ENCODE results near the gene EXOSC10.
"Not testable (repeated sequence)": the region's sequence is repeated elsewhere in the genome, so short reads cannot be mapped to it uniquely, and the experiment has no call there.

Gene EXOSC10

DNA sequence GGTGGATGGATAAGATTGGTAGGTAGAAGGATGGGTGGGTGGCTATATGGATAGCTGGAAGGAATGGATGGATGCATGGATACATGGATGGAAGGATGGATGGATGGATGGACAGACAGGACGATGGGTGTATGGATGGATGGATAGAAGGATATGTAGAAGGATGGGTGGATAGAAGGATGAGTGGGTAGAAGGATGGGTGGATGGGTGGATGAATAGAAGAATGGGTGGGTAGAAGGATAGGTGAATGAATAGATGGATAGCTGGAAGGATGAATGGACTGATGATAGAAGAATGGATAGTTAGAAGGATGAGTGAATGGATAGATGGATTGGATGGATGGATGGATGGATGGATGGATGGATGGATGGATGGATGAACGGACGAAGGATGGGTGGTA, 57.6 kb downstream of the EXOSC10 start:
- Histone ChIP-seq H3K36me3 (ENCODE audit: control insufficient read depth, insufficient read depth, low read length, severe bottlenecking) (no peaks in the 10 kb centered on the region), H3K4me3 (ENCODE audit: low read length) (no peak overlapping the region), H3K4me1 (ENCODE audit: control insufficient read depth, insufficient read depth, low read length) (no peaks in the 10 kb centered on the region), H3K27me3 (replicated peaks; ENCODE audit: control insufficient read depth, insufficient read depth, low read length) (peaks cover 25% of the 10 kb centered on the region), H3K9ac (ENCODE audit: low read length) (no peak overlapping the region), H3K9me3 (ENCODE audit: control insufficient read depth, low read length) (no peaks in the 10 kb centered on the region)
- DNase-seq (ENCODE audit: low read depth), result no peak

DNA sequence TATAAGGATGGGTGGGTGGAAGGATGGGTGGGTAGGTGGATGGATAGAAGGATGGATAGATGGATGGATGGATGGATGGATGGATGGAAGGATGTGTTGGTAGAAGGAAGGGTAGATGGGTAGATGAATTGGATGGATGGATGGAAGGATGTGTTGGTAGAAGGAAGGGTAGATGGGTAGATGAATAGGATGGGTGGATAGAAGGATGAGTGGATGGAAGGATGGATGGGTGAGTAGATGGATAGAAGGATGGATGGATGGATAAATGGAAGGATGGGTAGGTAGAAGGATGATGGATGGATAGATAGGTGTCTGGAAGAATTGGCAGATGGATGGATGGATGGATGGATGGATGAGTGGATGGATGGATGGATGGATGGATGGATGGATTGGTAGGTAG, 58.6 kb downstream of the EXOSC10 start:
- no peaks in the 10 kb centered on the region for H3K4me1 ChIP-seq (ENCODE audit: control insufficient read depth, insufficient read depth, low read length)
- H3K9ac ChIP-seq (ENCODE audit: low read length), result no peak overlapping the region
- no peak for DNase-seq (ENCODE audit: low read depth)
- no peaks in the 10 kb centered on the region for H3K9me3 ChIP-seq (ENCODE audit: control insufficient read depth, low read length)
- H3K36me3 ChIP-seq (ENCODE audit: control insufficient read depth, insufficient read depth, low read length, severe bottlenecking), result no peaks in the 10 kb centered on the region
- H3K27me3 ChIP-seq (replicated peaks; ENCODE audit: control insufficient read depth, insufficient read depth, low read length), result peaks cover 25% of the 10 kb centered on the region
- H3K4me3 ChIP-seq (ENCODE audit: low read length), result no peak overlapping the region

DNA sequence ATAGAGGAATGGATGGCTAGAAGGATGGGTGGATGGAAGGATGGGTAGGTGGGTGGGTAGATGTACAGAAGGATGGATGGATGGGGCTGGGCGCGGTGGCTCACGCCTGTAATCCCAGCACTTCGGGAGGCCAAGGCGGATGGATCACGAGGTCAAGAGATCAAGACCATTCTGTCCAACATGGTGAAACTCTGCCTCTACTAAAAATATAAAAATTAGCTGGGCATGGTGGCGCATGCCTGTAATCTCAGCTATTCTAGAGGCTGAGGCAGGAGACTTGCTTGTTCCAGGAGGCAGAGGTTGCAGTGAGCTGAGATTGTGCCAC, 59.6 kb downstream of the EXOSC10 start:
- not testable (repeated sequence) for H3K9ac ChIP-seq (ENCODE audit: low read length); H3K36me3 ChIP-seq (ENCODE audit: control insufficient read depth, insufficient read depth, low read length, severe bottlenecking); H3K4me3 ChIP-seq (ENCODE audit: low read length); H3K9me3 ChIP-seq (ENCODE audit: control insufficient read depth, low read length); H3K4me1 ChIP-seq (ENCODE audit: control insufficient read depth, insufficient read depth, low read length); DNase-seq (ENCODE audit: low read depth)
- peaks cover 25% of the 10 kb centered on the region for H3K27me3 ChIP-seq (replicated peaks; ENCODE audit: control insufficient read depth, insufficient read depth, low read length)

DNA sequence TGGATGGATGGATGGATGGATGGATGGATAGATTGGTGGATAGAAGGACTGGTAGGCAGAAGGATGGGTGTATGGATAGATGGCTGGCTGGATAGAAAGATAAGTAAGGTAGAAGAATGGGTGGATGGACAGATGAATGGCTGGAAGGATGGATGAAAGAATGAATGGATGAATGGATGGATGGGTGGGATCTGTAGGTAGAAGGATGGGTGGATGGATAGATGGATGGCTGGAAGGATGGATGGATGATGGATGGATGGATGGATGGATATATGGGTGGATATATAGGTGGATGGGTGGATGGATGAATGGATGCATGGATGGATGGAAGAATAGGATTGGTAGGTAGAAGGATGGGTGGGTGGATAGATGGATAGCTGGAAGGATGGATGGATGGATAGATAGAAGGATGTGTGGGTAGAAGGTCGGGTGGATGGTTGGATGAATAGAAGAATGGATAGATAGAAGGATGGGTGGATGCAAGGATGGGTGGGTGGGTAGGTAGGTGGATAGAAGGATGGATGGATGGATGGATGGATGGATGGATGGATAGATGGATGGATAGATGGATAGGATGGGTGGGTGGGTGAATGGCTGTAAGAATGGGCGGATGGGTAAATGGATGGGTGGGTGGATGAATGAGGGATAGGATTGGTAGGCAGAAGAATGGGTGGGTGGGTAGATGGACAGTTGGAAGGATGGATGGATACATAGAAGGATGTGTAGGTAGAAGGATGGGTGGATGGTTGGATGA, 60.1 kb downstream of the EXOSC10 start:
- Histone ChIP-seq H3K9ac (ENCODE audit: low read length) (no peak overlapping the region), H3K9me3 (ENCODE audit: control insufficient read depth, low read length) (no peaks in the 10 kb centered on the region), H3K4me1 (ENCODE audit: control insufficient read depth, insufficient read depth, low read length) (no peaks in the 10 kb centered on the region), H3K27me3 (replicated peaks; ENCODE audit: control insufficient read depth, insufficient read depth, low read length) (peaks cover 22% of the 10 kb centered on the region), H3K36me3 (ENCODE audit: control insufficient read depth, insufficient read depth, low read length, severe bottlenecking) (no peaks in the 10 kb centered on the region), H3K4me3 (ENCODE audit: low read length) (no peak overlapping the region)
- DNase-seq (ENCODE audit: low read depth), result no peak

DNA sequence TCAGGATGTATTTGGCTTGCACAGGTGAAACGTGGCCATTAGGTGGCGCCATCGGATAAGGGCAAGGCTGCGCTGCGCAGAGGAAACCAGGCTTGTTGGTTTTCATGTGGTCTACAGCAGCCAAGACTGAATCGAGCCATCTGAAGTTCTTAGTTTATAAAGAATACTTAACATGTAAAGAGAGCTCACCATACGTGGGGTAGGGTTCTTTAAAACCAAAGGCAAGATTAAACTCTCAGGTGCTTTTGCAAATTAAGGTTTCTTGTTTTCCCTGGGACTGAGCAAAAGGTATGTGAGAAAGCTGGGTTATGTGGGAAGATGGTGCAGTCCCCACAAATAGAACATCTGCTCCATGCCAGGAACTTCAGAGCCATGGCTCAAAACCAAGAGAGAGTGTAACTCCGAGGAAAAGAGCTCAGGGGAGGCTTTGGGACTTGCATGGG, 61.9 kb downstream of the EXOSC10 start:
- Histone ChIP-seq H3K9me3 (ENCODE audit: control insufficient read depth, low read length) (no peaks in the 10 kb centered on the region), H3K9ac (ENCODE audit: low read length) (no peak overlapping the region), H3K36me3 (ENCODE audit: control insufficient read depth, insufficient read depth, low read length, severe bottlenecking) (no peaks in the 10 kb centered on the region), H3K4me1 (ENCODE audit: control insufficient read depth, insufficient read depth, low read length) (no peaks in the 10 kb centered on the region), H3K27me3 (replicated peaks; ENCODE audit: control insufficient read depth, insufficient read depth, low read length) (peaks cover 22% of the 10 kb centered on the region), H3K4me3 (ENCODE audit: low read length) (no peak overlapping the region)
- peak; percentile 95 for DNase-seq (ENCODE audit: low read depth)

DNA sequence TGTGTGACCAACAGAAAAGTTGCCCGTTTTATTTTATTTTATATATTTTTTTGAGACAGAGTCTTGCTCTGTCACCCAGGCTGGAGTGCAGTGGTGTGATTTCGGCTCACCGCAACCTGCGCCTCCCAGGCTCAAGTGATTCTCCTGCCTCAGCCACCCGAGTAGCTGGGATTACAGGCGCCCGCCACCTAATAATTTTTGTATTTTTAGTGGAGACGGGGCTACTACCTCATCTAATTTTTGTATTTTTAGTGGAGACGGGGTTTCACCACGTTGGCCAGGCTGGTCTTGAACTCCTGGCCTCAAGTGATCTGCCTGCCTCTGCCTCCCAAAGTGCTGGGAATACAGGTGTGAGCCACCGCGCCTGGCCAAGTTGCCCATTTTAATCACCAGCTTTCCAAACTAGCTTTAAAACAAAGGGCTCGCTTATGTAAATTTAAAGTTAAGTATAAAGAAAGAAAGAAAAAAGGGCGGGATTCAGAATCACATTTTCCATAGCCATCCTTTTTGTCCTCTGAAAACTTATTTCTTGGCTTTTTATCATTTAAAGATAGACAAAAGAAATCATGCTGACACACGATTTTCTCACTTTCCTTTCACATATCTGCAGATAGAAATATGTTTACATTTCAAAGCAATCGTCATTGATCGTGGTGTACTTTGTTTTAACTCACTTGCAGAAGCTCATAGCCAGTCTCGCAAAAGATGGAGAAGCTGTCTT, 62.5 kb downstream of the EXOSC10 start:
- H3K4me1 ChIP-seq (ENCODE audit: control insufficient read depth, insufficient read depth, low read length); H3K9ac ChIP-seq (ENCODE audit: low read length); DNase-seq (ENCODE audit: low read depth); H3K9me3 ChIP-seq (ENCODE audit: control insufficient read depth, low read length); H3K4me3 ChIP-seq (ENCODE audit: low read length); H3K36me3 ChIP-seq (ENCODE audit: control insufficient read depth, insufficient read depth, low read length, severe bottlenecking): not testable (repeated sequence)
- peaks cover 20% of the 10 kb centered on the region for H3K27me3 ChIP-seq (replicated peaks; ENCODE audit: control insufficient read depth, insufficient read depth, low read length)

DNA sequence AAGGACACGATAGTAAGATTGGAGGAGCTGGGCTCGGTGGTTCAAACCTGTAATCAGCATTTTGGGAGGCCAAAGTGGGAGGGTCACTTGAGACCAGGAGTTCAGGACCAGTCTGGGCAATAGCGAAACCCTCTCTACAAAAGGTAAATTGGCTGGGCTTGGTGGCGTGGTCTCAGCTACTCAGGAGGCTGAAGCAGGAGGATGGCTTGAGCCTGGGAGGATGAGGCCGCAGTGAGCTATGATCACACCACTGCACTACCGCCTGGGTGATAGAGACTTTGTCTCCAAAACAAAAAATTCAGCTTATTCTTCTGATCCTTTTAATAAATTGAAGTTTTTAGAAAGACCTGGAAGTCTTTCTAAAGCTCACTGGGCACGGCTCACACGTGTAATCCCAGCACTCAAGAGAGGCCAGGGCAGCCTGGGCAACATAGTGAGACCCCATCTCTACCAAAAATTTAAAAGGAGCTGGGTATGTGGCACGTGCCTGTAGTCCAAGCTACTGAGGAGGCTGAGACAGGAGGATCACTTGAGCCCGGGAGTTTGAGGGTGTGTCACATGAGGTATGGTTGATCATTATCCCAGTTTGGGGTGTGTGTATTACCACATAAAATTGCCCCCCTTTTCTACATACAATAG, 67.9 kb downstream of the EXOSC10 start:
- Histone ChIP-seq H3K4me1 (ENCODE audit: control insufficient read depth, insufficient read depth, low read length) (peaks cover 1% of the 10 kb centered on the region), H3K4me3 (ENCODE audit: low read length) (no peak overlapping the region), H3K9ac (ENCODE audit: low read length) (no peak overlapping the region), H3K9me3 (ENCODE audit: control insufficient read depth, low read length) (no peaks in the 10 kb centered on the region), H3K27me3 (replicated peaks; ENCODE audit: control insufficient read depth, insufficient read depth, low read length) (no peaks in the 10 kb centered on the region), H3K36me3 (ENCODE audit: control insufficient read depth, insufficient read depth, low read length, severe bottlenecking) (peaks cover 24% of the 10 kb centered on the region)
- DNase-seq (ENCODE audit: low read depth), result no peak

DNA sequence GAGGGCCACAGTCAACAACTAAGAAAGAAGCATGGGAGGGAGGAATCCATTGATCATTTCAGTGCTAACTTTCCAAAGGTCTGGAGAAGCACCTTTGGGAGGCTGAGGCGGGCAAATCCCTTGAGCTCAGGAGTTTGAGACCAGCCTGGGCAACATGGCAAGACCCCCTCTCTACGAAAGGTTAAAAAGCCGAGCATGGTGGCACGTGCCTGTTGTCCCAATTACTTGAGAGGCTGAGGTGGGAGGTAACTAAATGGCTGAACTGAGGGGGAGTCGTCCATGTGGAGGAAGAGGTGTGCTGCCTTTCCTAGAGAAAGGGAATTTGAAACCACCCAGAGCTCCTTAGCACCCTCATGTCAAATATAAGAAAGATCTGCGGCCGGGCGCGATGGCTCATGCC, 68.8 kb downstream of the EXOSC10 start:
- no peak overlapping the region for H3K4me3 ChIP-seq (ENCODE audit: low read length)
- no peak for DNase-seq (ENCODE audit: low read depth)
- H3K36me3 ChIP-seq (ENCODE audit: control insufficient read depth, insufficient read depth, low read length, severe bottlenecking), result peaks cover 32% of the 10 kb centered on the region
- H3K4me1 ChIP-seq (ENCODE audit: control insufficient read depth, insufficient read depth, low read length), result peaks cover 10% of the 10 kb centered on the region
- H3K27me3 ChIP-seq (replicated peaks; ENCODE audit: control insufficient read depth, insufficient read depth, low read length), result no peaks in the 10 kb centered on the region
- H3K9ac ChIP-seq (ENCODE audit: low read length), result no peak overlapping the region
- H3K9me3 ChIP-seq (ENCODE audit: control insufficient read depth, low read length), result no peaks in the 10 kb centered on the region

DNA sequence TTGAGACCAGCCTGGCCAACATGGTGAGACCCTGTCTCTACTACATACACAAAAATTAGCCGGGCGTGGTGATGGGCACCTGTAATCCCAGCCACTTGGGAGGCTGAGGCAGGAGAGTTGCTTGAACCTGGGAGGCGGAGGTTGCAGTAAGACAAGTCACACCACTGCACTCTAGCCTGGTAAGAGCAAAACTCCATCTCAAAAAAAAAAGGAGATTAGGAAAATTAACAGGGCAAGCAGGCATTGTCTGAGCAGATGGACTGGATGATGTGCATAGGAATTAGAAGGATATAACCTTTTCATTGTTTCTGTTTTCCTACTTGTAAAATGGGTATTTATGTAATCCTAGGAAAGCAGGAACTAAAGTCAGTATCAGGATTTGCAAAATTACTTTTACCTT, 71.7 kb downstream of the EXOSC10 start:
- H3K27me3 ChIP-seq (replicated peaks; ENCODE audit: control insufficient read depth, insufficient read depth, low read length), result no peaks in the 10 kb centered on the region
- peaks cover 61% of the 10 kb centered on the region for H3K36me3 ChIP-seq (ENCODE audit: control insufficient read depth, insufficient read depth, low read length, severe bottlenecking)
- DNase-seq (ENCODE audit: low read depth), result no peak
- no peak overlapping the region for H3K9ac ChIP-seq (ENCODE audit: low read length)
- no peak overlapping the region for H3K4me3 ChIP-seq (ENCODE audit: low read length)
- peaks cover 25% of the 10 kb centered on the region for H3K4me1 ChIP-seq (ENCODE audit: control insufficient read depth, insufficient read depth, low read length)
- H3K9me3 ChIP-seq (ENCODE audit: control insufficient read depth, low read length), result no peaks in the 10 kb centered on the region

DNA sequence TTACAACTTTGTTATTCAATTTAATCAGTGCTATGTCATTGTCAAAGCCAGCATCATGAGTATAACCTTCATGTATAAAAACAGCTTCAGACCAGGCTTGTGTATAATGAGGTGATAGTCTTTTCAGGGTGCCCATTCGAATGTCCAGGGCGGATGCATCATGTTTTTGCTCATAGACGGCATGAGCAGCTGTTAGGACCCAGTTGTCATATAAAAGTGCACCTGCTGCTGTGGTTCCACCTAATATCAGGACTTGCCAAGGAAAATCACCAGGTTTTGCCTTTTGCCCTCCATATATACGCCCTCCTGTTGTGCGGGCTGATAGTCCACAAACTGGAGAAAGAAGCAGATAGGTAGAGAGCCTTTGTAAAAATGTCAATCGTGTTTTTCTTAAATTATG, 72.4 kb downstream of the EXOSC10 start:
- H3K27me3 ChIP-seq (replicated peaks; ENCODE audit: control insufficient read depth, insufficient read depth, low read length), result no peaks in the 10 kb centered on the region

DNA sequence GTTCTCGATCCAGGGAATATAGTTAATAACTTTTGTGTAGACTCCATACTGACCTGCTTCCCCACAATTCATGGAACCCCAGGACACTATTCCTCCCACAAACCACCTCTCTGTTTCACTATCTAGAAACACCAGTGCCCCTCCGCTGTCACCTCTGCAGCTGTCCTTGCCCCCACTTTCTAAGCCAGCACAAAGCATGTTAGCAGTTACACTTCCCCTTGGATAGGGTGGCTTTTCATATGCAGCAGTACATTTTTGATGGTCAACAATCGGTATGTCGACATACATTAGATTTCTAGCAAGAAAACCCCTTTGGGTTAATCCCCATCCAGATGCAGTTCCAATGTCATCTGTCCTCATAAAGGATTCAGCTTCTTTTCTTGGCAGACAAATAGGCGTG, 72.8 kb downstream of the EXOSC10 start:
- Histone ChIP-seq H3K27me3 (replicated peaks; ENCODE audit: control insufficient read depth, insufficient read depth, low read length) (no peaks in the 10 kb centered on the region), H3K9ac (ENCODE audit: low read length) (no peak overlapping the region), H3K36me3 (ENCODE audit: control insufficient read depth, insufficient read depth, low read length, severe bottlenecking) (peaks cover 71% of the 10 kb centered on the region), H3K9me3 (ENCODE audit: control insufficient read depth, low read length) (no peaks in the 10 kb centered on the region), H3K4me1 (ENCODE audit: control insufficient read depth, insufficient read depth, low read length) (peaks cover 25% of the 10 kb centered on the region), H3K4me3 (ENCODE audit: low read length) (no peak overlapping the region)
- DNase-seq (ENCODE audit: low read depth), result no peak

More for the DNA sequence above, 72.4 kb downstream of the EXOSC10 start:
- Histone ChIP-seq H3K4me1 (ENCODE audit: control insufficient read depth, insufficient read depth, low read length) (peaks cover 25% of the 10 kb centered on the region), H3K9me3 (ENCODE audit: control insufficient read depth, low read length) (no peaks in the 10 kb centered on the region), H3K9ac (ENCODE audit: low read length) (no peak overlapping the region), H3K36me3 (ENCODE audit: control insufficient read depth, insufficient read depth, low read length, severe bottlenecking) (peaks cover 67% of the 10 kb centered on the region), H3K4me3 (ENCODE audit: low read length) (no peak overlapping the region)
- no peak for DNase-seq (ENCODE audit: low read depth)

Data from adipocyte (in vitro differentiated cells).